Tongue (tissue), 2 donors: ENCODE data around the gene PEAK1. TPM values are rescaled to one million over a fixed set of nuclear protein-coding genes. Genes with fewer than 3 reads are reported as not detected.

Experiments used
- DNase-seq: peaks from one replicate; pipeline ENCODE4 v3.0.0-alpha.2; 2015
- total RNA-seq: library from RNA; depleted of rRNA; stranded (reverse); fragments of >200 nt; gene quantifications from one replicate; pipeline ENCODE4 v1.2.3, GENCODE V29; 2014

PEAK1 gene
- total RNA-seq, 1 donor from 2014 or later, result 77.6 TPM

GRCh38 chr15:77059786-77060361, 360.0 kb downstream of the PEAK1 start:
- peak; percentile 76 for DNase-seq

GRCh38 chr15:77058468-77058867, 361.4 kb downstream of the PEAK1 start:
- DNase-seq, result no peak

- DNase-seq, result no peak
These were observed 362.2 kb downstream of the PEAK1 start for GRCh38 chr15:77057685-77058084.

- no peak for DNase-seq
These were observed 362.8 kb downstream of the PEAK1 start for GRCh38 chr15:77057072-77057471.

- DNase-seq, result no peak
These were observed 366.2 kb downstream of the PEAK1 start for GRCh38 chr15:77053709-77054108.

- no peak for DNase-seq
These were observed 367.3 kb downstream of the PEAK1 start for GRCh38 chr15:77052556-77052955.

Other genes starting within 250 kb of the PEAK1 start
- 45.3 TPM for gene HMG20A, start 784 bp upstream of the PEAK1 start, total RNA-seq
- gene LINGO1, start 212.8 kb upstream of the PEAK1 start, total RNA-seq, result 2.9 TPM